ENCODE measurements around the gene SPG11.

SPG11 gene

DNA sequence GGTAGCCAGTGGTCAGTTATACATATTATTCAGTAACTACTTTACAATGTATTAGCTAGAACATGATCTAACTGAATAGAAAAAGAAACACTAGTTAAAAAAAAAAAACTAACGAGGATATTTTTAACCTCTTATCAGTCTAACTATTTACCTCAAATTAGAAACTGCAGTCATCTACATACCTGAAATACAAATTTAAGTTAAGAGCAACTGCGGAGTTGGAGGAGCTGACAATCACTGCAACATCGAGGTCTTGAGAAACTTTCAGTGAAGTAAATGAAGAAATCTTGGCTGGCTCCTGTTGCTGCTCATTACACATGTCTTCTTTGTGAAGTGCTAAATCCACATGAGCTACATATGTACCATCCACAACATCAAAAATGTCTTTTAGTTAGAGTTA lies 6.5 kb downstream of the SPG11 start:
- H3K9ac ChIP-seq (ENCODE audit: low read length): no peak overlapping the region
- peaks cover 15% of the 10 kb centered on the region for H3K79me2 ChIP-seq (ENCODE audit: insufficient read depth, low read length)
- no peak overlapping the region for H3K4me2 ChIP-seq (ENCODE audit: low read depth, low read length, poor library complexity, severe bottlenecking)
- no peak overlapping the region for H2AFZ ChIP-seq (ENCODE audit: low read depth, low read length, severe bottlenecking)
- no peaks in the 10 kb centered on the region for H3K9me3 ChIP-seq (ENCODE audit: insufficient read depth, low read length)
- no peaks in the 10 kb centered on the region for H4K20me1 ChIP-seq (ENCODE audit: low read depth, low read length)
- H3K27ac ChIP-seq (ENCODE audit: low read depth, low read length): no peak overlapping the region
- H3K27me3 ChIP-seq (ENCODE audit: low read length): no peaks in the 10 kb centered on the region
- no peaks in the 10 kb centered on the region for H3K9me2 ChIP-seq (replicated peaks; ENCODE audit: insufficient read depth, low read length)
- peaks cover 13% of the 10 kb centered on the region; the same call in 1 of the 2 replicates for H3F3A ChIP-seq (ENCODE audit: insufficient read depth)
- TF ChIP-seq, protein P1, sequence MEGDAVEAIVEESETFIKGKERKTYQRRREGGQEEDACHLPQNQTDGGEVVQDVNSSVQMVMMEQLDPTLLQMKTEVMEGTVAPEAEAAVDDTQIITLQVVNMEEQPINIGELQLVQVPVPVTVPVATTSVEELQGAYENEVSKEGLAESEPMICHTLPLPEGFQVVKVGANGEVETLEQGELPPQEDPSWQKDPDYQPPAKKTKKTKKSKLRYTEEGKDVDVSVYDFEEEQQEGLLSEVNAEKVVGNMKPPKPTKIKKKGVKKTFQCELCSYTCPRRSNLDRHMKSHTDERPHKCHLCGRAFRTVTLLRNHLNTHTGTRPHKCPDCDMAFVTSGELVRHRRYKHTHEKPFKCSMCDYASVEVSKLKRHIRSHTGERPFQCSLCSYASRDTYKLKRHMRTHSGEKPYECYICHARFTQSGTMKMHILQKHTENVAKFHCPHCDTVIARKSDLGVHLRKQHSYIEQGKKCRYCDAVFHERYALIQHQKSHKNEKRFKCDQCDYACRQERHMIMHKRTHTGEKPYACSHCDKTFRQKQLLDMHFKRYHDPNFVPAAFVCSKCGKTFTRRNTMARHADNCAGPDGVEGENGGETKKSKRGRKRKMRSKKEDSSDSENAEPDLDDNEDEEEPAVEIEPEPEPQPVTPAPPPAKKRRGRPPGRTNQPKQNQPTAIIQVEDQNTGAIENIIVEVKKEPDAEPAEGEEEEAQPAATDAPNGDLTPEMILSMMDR (IDR thresholded peaks at IDR 0.05; ENCODE audit: insufficient read depth, low read length, poor library complexity, severe bottlenecking): no peak
- TF ChIP-seq EZH2phosphoT487 (conservative IDR thresholded peaks at IDR 0.05; ENCODE audit: low read length): no peak
- H3K36me3 ChIP-seq (ENCODE audit: low read length): peaks cover 22% of the 10 kb centered on the region; the same call in 1 of the 2 replicates
- no peak overlapping the region for H3K4me3 ChIP-seq (ENCODE audit: insufficient read depth, low read length, poor library complexity, severe bottlenecking)

DNA sequence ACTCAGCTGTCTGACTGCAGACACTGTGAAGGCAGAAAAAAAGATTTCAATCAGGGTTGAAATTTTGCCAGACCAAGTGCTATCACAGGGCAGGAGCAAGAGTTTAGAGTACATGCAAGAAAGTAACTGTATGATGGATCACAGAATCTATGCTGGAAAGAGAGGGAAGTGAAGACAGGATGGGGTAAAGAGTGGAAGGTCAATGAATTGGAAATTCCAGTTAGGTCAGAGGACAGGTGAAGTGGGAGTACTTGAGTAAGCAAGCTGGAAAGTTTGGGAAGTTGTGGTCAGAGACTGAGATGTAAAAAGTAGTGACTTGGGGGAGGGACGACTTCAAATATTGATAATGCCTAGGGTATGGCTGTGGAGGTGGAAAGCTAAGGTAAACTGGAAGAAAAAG lies 7.2 kb downstream of the SPG11 start:
- H3K9me3 ChIP-seq (ENCODE audit: insufficient read depth, low read length): no peaks in the 10 kb centered on the region
- no peak overlapping the region for H2AFZ ChIP-seq (ENCODE audit: low read depth, low read length, severe bottlenecking)
- H3K9me2 ChIP-seq (replicated peaks; ENCODE audit: insufficient read depth, low read length): no peaks in the 10 kb centered on the region
- no peak overlapping the region for H3K4me3 ChIP-seq (ENCODE audit: insufficient read depth, low read length, poor library complexity, severe bottlenecking)
- peaks cover 11% of the 10 kb centered on the region; the same call in 1 of the 2 replicates for H3K79me2 ChIP-seq (ENCODE audit: insufficient read depth, low read length)
- H3K9ac ChIP-seq (ENCODE audit: low read length): no peak overlapping the region
- H3K27ac ChIP-seq (ENCODE audit: low read depth, low read length): no peak overlapping the region
- no peaks in the 10 kb centered on the region for H4K20me1 ChIP-seq (ENCODE audit: low read depth, low read length)
- H3K4me2 ChIP-seq (ENCODE audit: low read depth, low read length, poor library complexity, severe bottlenecking): no peak overlapping the region
- H3F3A ChIP-seq (ENCODE audit: insufficient read depth): peaks cover 8% of the 10 kb centered on the region; the same call in 1 of the 2 replicates
- H3K36me3 ChIP-seq (ENCODE audit: low read length): peaks cover 28% of the 10 kb centered on the region; the same call in 1 of the 2 replicates
- TF ChIP-seq EZH2phosphoT487 (conservative IDR thresholded peaks at IDR 0.05; ENCODE audit: low read length): no peak
- TF ChIP-seq, protein P1 (IDR thresholded peaks at IDR 0.05; ENCODE audit: insufficient read depth, low read length, poor library complexity, severe bottlenecking): no peak
- no peaks in the 10 kb centered on the region for H3K27me3 ChIP-seq (ENCODE audit: low read length)

DNA sequence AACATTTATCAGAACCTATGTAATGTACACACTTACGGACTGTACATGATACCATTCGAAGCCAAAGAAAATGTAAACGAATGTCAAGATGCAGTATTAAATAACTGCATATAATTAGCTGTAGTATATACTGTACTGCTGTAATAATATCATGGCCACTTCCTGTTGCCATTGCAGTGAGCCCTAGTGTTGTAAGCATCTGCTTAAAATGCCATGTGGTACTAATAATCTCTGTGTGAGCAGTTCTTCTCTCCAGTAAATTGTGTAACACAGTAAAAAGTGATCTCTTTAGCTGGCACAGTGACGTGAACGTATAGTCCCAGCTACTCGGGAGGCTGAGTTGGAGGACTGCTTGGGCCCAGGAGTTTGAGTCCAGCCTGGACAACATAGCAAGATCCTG lies 8.6 kb downstream of the SPG11 start:
- H4K20me1 ChIP-seq (ENCODE audit: low read depth, low read length): no peaks in the 10 kb centered on the region
- no peaks in the 10 kb centered on the region for H3K9me3 ChIP-seq (ENCODE audit: insufficient read depth, low read length)
- no peak overlapping the region for H3K4me3 ChIP-seq (ENCODE audit: insufficient read depth, low read length, poor library complexity, severe bottlenecking)
- H3K27ac ChIP-seq (ENCODE audit: low read depth, low read length): no peak overlapping the region
- H2AFZ ChIP-seq (ENCODE audit: low read depth, low read length, severe bottlenecking): no peak overlapping the region
- no peak overlapping the region for H3K4me2 ChIP-seq (ENCODE audit: low read depth, low read length, poor library complexity, severe bottlenecking)
- H3K9ac ChIP-seq (ENCODE audit: low read length): no peak overlapping the region
- H3F3A ChIP-seq (ENCODE audit: insufficient read depth): no peaks in the 10 kb centered on the region
- TF ChIP-seq, protein P1 (IDR thresholded peaks at IDR 0.05; ENCODE audit: insufficient read depth, low read length, poor library complexity, severe bottlenecking): no peak
- TF ChIP-seq EZH2phosphoT487 (conservative IDR thresholded peaks at IDR 0.05; ENCODE audit: low read length): no peak
- H3K9me2 ChIP-seq (replicated peaks; ENCODE audit: insufficient read depth, low read length): no peaks in the 10 kb centered on the region
- peaks cover 34% of the 10 kb centered on the region; the same call in 1 of the 2 replicates for H3K36me3 ChIP-seq (ENCODE audit: low read length)
- H3K27me3 ChIP-seq (ENCODE audit: low read length): no peaks in the 10 kb centered on the region
- 0 out of 2 replicates have a peak, but pooled peaks cover 3% of the 10 kb centered on the region for H3K79me2 ChIP-seq (ENCODE audit: insufficient read depth, low read length)
